ENCODE measurements around the gene NEDD8. TPM values are rescaled to one million over a fixed set of nuclear protein-coding genes. Genes with fewer than 3 reads are reported as not detected.

The NEDD8 gene
- total RNA-seq, 2 experiments from 2014 or later = 190 to 197 TPM

DNA sequence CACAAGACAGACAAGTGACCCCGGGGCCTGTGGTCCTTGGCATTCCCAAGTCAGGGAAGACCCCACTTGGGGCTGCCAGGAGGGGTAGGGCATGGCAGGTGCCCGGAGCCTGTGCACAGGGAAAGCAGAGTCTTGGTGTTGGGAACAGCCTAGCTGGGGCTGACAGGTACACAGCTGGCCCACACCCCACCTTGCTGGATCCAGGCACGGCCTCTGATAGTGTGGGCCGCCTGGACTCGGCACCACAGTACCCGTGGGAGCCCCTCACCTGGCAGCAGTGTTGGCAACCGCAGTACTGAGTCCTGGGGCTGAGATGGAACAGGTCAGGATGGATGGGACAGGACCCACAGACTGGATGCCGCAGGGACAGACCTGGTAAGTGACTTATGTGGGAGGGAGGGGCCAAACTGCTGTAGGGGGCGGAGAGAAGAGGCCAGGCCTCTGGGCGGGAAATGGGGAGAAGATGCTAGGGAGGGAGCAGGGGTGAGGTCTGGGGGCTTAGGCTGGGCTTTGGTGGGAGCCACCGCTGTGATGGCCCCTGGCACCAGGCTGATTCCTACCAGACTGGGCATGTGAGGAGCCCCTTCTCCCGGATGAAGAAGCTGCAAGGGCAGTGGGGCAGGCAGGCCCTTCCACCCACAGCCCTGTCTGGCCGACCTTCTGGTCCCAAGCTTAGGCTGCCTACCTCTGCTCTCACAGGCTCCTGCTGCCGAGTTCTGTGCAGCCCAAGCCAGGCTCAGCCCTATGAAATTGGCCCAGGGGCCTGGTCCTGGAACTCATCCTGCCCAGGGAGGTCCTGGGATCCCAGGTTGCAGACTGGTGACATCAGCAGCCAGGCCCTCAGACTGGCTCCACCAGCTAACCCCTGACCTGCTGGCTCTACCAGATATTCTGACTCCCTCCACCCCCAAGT lies 30.9 kb upstream of the NEDD8 start, which contains the start of gene TGM1:
TSS of gene TGM1 (minus strand) at position 357 of the 913 bp plus-strand sequence. CDS start 825 bp downstream, outside the sequence.
- no peaks in the 10 kb centered on the region for H3K9me3 Mint-ChIP-seq
- peaks cover 14% of the 10 kb centered on the region for H3K36me3 Mint-ChIP-seq (ENCODE audit: low read depth)
- H3K27me3 Mint-ChIP-seq = no peaks in the 10 kb centered on the region
- ChIA-PET CTCF (interaction anchor here (1.9 kb wide), 1 partner anchor 8 kb away, joined by 6 read pairs; the partner anchor contains the start of gene RABGGTA), POLR2A (interaction anchor here (0.7 to 2.1 kb wide), 4 partner anchors 9 to 21 kb away, joined by 3 to 6 read pairs (median 4); partner anchors contain the start of genes RABGGTA and TINF2)
- DNase-seq = no peak
- no peak within 1 kb of the TSS for H3K4me3 Mint-ChIP-seq
- H3K27ac Mint-ChIP-seq = no peak within 1 kb of the TSS
- no peaks in the 10 kb centered on the region for H3K4me1 Mint-ChIP-seq

DNA sequence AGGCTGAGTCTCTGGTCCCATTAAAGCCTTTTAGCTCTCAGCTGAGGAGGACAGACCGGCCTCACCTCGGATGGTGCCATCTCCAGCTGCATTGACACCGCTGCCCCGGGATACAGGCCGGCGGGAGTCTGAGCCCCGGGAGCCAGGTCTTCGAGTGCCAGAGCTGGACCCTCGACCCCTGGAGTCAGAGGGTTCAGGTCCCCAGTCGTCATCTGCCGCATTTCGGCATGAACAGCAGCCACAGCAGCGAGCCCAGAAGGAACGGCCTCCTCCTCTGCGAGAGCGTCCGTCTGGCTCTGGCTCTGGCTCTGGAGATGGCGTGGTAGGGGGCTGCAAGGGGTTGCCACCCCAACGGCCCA lies 29.8 kb upstream of the NEDD8 start:
- no peaks in the 10 kb centered on the region for H3K27me3 Mint-ChIP-seq
- no peak overlapping the region for H3K27ac Mint-ChIP-seq
- no peaks in the 10 kb centered on the region for H3K4me1 Mint-ChIP-seq
- ChIA-PET CTCF (interaction anchor here (0.7 to 1.9 kb wide), 2 partner anchors 9 to 779 kb away, joined by 3 to 6 read pairs; partner anchors contain the start of gene RABGGTA), POLR2A (interaction anchor here (1.1 to 2.1 kb wide), 3 partner anchors 10 to 20 kb away, joined by 3 to 6 read pairs (median 6); partner anchors contain the start of gene TINF2)
- DNase-seq = no peak
- H3K4me3 Mint-ChIP-seq = no peak overlapping the region
- H3K9me3 Mint-ChIP-seq = no peaks in the 10 kb centered on the region
- peaks cover 11% of the 10 kb centered on the region for H3K36me3 Mint-ChIP-seq (ENCODE audit: low read depth)

DNA sequence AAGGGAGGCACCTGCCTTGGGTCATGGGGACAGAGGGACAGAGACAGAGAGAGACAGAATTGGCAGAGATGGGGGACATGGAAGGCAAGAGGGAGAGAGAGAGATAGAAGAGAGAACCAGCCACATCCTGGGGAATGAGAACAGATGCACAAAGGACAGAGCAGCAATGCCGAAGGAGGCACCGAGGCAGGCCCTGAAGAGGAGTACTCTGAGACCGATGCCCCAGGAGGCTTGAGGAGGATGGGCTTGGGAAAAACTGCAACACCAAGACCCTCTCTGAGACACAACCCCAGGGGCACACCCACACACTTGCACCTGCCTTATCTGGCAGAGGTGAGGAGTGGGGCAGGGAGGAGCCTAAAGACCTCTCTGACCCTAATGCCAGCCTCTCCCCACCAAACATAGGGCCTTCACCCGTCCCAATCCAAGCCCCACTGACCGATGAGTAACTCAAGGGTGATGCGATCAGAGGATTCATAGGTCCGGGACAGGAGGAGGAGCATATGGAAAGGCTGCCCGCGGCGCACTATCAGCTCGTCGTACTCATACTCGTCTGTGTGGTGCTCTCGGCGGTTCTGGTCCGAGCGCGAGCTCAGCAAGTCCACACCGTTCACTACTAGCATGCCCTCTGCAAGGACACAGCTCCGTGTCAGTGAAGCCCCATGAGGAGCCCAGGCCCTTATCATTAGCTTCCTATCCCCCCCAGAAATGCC lies 29.2 kb upstream of the NEDD8 start:
- Mint-ChIP-seq H3K27me3 (no peaks in the 10 kb centered on the region), H3K27ac (no peak overlapping the region), H3K4me1 (no peaks in the 10 kb centered on the region), H3K4me3 (no peak overlapping the region), H3K9me3 (no peaks in the 10 kb centered on the region), H3K36me3 (ENCODE audit: low read depth) (peaks cover 8% of the 10 kb centered on the region)
- CTCF ChIA-PET = interaction anchor here (0.7 to 1.9 kb wide), 2 partner anchors 10 to 778 kb away, joined by 3 to 6 read pairs; partner anchors contain the start of gene RABGGTA
- no peak for DNase-seq
- POLR2A ChIA-PET = interaction anchor here (0.7 to 2.1 kb wide), 4 partner anchors 9 to 19 kb away, joined by 3 to 6 read pairs (median 4); partner anchors contain the start of gene TINF2

DNA sequence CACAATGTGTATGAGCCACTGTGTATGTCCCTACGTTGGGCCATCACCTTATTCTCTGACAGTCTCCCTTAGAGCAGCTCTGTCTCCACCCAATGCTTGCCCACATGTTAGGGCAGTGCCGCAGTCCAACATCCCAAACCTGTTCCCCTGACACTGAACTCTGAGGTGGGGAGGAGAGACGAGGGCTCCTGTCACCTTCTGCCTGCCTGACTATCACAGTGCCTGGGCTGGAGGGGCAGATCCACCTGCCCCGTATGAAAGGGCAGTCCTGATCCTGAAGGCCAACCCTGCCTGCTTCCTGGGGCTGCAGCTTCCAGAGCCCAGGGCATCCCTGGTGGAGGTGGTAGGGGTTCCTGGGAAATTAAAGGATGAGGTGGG lies 28.6 kb upstream of the NEDD8 start:
- Mint-ChIP-seq H3K4me3 (no peak overlapping the region), H3K9me3 (no peaks in the 10 kb centered on the region), H3K27me3 (no peaks in the 10 kb centered on the region), H3K27ac (no peak overlapping the region), H3K4me1 (no peaks in the 10 kb centered on the region), H3K36me3 (ENCODE audit: low read depth) (peaks cover 5% of the 10 kb centered on the region)
- CTCF ChIA-PET = no interaction called here
- DNase-seq = no peak
- POLR2A ChIA-PET = interaction anchor here (0.7 kb wide), 1 partner anchor 13 kb away, joined by 3 read pairs; no protein-coding TSS in a partner anchor

DNA sequence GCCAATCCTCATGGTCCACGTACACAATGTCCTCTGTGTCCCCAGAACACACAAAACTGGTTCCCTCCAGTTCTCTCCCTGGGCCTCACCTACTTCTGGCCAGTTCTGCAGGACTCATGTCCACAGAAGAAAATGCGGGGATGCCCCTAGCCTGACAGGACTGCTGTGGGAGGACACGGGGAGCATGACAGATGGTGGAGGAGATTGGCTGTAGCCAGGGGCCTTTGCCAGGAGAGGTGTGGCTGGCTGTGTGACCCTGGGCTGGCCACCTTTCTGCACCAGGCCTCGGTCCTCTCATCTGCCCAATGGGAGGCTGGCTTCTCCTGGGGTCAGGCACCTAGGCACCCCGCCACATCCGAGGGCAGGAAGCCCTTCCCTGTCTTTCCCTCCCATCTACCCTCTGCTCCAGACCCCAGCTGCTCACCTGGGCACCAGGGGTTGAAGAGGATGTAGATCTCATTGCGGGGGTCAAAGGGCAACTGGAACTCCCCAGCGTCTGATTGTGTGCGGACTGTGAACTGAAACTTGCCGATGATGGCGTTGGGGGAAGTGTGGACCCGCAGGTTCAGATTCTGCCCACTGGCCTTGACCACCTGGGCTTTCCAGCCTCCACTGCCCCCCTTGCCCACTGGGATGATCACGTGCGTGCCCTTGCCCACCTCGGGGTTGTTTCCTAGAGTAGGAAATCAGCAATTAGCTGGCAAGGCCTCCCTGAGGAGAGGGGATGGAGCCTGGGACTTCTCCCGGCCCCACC lies 28.0 kb upstream of the NEDD8 start:
- ChIA-PET CTCF (no interaction called here), POLR2A (interaction anchor here (0.7 kb wide), 1 partner anchor 13 kb away, joined by 3 read pairs; no protein-coding TSS in a partner anchor)
- Mint-ChIP-seq H3K27ac (no peak overlapping the region), H3K36me3 (ENCODE audit: low read depth) (peaks cover 8% of the 10 kb centered on the region), H3K27me3 (no peaks in the 10 kb centered on the region), H3K4me3 (no peak overlapping the region), H3K9me3 (no peaks in the 10 kb centered on the region), H3K4me1 (no peaks in the 10 kb centered on the region)
- no peak for DNase-seq

DNA sequence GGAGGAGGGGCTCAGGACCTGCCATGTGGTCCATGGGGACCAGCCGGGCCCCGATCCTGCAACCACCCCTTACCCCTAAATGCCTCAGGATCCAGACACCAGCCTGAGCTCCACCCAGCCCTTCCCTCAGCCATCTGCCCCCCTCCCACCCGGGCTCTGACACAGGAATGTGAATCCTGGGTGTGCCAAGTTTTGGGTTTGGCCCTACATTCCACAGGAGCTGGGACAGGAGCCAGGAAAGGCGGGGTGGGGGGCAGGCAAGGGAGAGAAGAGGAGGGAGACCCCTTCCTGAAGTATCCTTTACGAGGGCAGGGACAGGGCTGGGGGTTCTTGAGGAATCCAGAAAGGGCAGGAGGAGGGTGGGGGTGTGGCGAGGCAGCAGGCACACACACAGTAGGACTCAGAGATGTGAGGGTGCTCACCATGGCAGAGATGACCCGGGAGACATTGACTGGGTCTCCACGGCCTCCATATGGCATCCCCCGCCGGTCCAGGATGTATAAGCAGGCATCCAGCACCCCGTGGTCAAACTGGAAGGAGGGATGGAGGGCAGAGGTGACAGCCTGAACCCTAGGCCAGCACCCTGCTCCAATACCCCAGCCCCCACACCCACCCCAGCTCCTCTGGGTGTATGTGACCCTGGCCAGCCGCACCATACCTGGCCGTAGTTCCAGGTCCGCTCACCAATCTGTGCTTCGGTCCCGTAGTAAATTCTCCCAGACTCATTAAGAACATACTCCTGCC lies 27.3 kb upstream of the NEDD8 start:
- H3K4me1 Mint-ChIP-seq = no peaks in the 10 kb centered on the region
- H3K36me3 Mint-ChIP-seq (ENCODE audit: low read depth) = peaks cover 9% of the 10 kb centered on the region
- H3K9me3 Mint-ChIP-seq = no peaks in the 10 kb centered on the region
- H3K27ac Mint-ChIP-seq = no peak overlapping the region
- H3K4me3 Mint-ChIP-seq = no peak overlapping the region
- no peak for DNase-seq
- H3K27me3 Mint-ChIP-seq = no peaks in the 10 kb centered on the region
- POLR2A ChIA-PET = interaction anchor here (1.5 kb wide), 1 partner anchor 45 kb away, joined by 3 read pairs; no protein-coding TSS in a partner anchor
- CTCF ChIA-PET = no interaction called here

DNA sequence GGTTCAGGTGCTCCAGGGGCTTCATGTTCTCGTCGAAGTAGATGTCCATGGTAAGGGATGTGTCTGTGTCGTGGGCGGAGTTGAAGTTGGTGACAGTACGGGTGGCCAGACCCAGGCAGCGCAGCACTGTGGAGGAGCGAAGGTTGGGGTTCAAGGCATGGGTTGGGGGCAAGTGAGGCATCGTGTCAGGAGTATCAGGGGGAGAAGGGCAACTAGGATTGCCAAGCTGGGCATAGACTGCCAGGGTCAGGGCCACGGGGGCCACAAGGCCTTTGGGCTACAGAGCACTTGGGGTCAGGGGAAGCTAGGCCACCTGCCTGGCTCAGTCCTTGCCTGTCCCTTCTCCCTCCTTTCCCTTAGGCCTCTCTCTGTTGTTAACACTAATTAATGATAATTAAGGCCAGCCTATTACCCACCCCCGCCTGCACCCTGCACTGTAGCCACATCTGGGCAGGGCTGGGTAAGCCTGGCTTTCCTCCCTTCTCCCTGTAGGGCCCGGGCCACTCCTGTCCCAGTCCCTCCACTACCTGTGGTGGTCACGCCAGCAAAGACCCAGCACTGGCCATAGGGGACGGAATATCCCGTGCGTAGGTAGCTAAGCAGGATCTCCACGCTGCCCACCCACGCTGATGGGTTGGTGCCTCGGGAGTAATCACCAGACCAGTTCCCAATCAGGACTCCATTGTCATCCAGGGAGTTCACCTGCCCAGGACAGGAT lies 26.5 kb upstream of the NEDD8 start:
- H3K4me1 Mint-ChIP-seq = no peaks in the 10 kb centered on the region
- peaks cover 9% of the 10 kb centered on the region for H3K36me3 Mint-ChIP-seq (ENCODE audit: low read depth)
- no peak overlapping the region for H3K27ac Mint-ChIP-seq
- ChIA-PET CTCF (interaction anchor here (1.2 to 2.4 kb wide), 3 partner anchors 12 to 40 kb away, joined by 3 to 8 read pairs (median 3); partner anchors contain the start of genes RABGGTA and TINF2), POLR2A (interaction anchor here (1.3 to 2.0 kb wide), 3 partner anchors 12 to 46 kb away, joined by 3 to 7 read pairs (median 3); partner anchors contain the start of gene RABGGTA)
- no peaks in the 10 kb centered on the region for H3K9me3 Mint-ChIP-seq
- H3K4me3 Mint-ChIP-seq = no peak overlapping the region
- no peak for DNase-seq
- no peaks in the 10 kb centered on the region for H3K27me3 Mint-ChIP-seq

DNA sequence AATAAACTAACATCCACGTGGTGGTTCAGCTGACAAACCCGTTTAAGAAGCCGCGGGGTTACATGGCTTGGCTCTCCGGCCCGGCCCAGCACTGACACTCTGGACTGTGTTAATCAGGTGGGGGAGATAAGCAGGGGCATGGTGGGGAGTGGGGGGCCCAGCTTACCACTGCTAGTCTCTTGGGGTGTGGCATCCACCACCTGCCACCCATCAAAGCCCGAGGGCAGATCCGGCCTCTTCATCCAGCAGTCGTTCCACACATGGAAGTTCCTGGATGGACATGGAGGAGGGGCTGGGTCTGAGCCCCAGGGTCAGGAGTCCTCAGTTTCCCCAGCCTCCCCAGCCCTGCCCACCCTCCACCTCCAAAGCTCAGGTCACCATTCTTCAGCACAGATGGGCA lies 26.0 kb upstream of the NEDD8 start:
- Mint-ChIP-seq H3K36me3 (ENCODE audit: low read depth) (peaks cover 9% of the 10 kb centered on the region), H3K9me3 (no peaks in the 10 kb centered on the region), H3K4me3 (no peak overlapping the region), H3K27me3 (no peaks in the 10 kb centered on the region), H3K4me1 (no peaks in the 10 kb centered on the region), H3K27ac (no peak overlapping the region)
- DNase-seq = no peak
- CTCF ChIA-PET = interaction anchor here (1.2 to 2.4 kb wide), 4 partner anchors 11 to 40 kb away, joined by 3 to 8 read pairs (median 4); partner anchors contain the start of genes RABGGTA and TINF2
- POLR2A ChIA-PET = interaction anchor here (1.3 to 2.0 kb wide), 3 partner anchors 11 to 46 kb away, joined by 3 to 7 read pairs (median 3); partner anchors contain the start of gene RABGGTA

DNA sequence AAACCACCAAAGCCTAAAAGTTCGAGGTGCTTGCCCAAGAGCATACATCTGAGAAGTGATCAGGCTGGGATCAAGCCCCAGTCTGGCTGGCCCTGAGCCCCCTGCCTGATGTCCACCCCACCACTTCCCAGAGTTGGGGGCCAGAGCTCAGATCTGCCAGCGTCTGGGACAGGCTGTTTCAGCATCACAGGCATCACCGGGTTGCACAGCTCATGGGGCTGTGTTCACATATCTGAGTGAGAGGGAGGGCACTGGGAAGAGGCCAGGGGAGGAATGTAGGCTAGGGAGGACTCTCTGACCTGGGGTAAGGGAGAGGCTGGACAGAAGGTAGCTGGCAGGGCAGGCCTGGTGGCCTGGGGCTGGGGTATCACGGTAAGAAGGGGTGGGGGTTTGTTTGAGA lies 24.8 kb upstream of the NEDD8 start:
- Mint-ChIP-seq H3K27me3 (no peaks in the 10 kb centered on the region), H3K4me3 (no peak overlapping the region), H3K27ac (no peak overlapping the region), H3K36me3 (ENCODE audit: low read depth) (peaks cover 9% of the 10 kb centered on the region), H3K9me3 (no peaks in the 10 kb centered on the region), H3K4me1 (no peaks in the 10 kb centered on the region)
- POLR2A ChIA-PET = interaction anchor here (1.3 to 2.0 kb wide), 3 partner anchors 10 to 15 kb away, joined by 3 to 7 read pairs (median 6); partner anchors contain the start of genes RABGGTA and TINF2
- DNase-seq = no peak
- CTCF ChIA-PET = interaction anchor here (1.2 to 2.4 kb wide), 5 partner anchors 10 to 42 kb away, joined by 3 to 8 read pairs (median 4); partner anchors contain the start of genes RABGGTA and TINF2

DNA sequence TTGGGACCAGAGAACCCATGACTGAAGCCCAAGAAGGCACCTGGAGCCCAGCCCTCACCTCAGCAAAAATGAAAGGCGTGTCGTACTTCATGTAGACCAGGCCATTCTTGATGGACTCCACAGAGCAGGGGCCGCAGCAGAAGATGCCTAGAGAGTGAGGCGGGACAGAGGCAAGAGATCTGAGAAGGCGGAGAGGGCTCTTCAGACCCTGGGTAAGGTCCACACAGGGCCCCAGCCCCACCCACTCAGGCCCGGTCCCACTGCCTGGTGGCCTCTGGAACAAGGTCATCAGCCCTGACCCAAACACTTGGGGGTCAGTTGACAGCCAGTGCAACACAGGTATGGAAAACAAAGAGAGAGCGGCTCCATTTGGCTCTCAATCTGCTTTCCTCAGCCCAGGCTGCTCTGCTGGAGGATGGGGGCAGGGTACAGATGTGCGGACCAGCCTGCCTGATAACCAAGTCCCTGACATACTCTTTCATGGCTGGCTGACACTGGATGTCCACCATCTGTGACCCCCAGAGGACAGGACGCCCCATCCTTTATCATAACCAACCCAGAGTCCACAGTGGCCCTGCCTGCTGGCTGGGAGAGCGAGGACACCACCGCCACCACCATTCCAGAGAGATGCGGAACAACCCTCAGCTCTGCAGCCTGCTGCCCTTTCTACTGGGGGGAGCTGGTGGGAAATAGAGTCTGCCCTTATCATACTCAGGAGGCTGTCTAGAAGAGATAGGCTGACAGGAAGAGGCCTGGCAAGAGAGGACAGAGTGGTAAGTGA lies 24.0 kb upstream of the NEDD8 start:
- ChIA-PET POLR2A (interaction anchor here (1.1 to 1.6 kb wide), 2 partner anchors 13 to 14 kb away, joined by 3 to 6 read pairs; partner anchors contain the start of gene TINF2), CTCF (interaction anchor here (1.0 to 2.4 kb wide), 4 partner anchors 9 to 95 kb away, joined by 3 to 8 read pairs (median 4); partner anchors contain the start of genes IRF9 and RABGGTA)
- Mint-ChIP-seq H3K4me1 (peaks cover 5% of the 10 kb centered on the region), H3K27ac (no peak overlapping the region), H3K4me3 (no peak overlapping the region), H3K36me3 (ENCODE audit: low read depth) (peaks cover 9% of the 10 kb centered on the region), H3K9me3 (no peaks in the 10 kb centered on the region), H3K27me3 (no peaks in the 10 kb centered on the region)
- no peak for DNase-seq

All from activated CD4-positive, alpha-beta memory T cell treated with anti-CD3 and anti-CD28 coated beads, Interleukin-2, amount 10 ng/mL, durations not matched to agents 7 days and 5 days (primary cell).